GM18519 (cell line): ENCODE data around the gene TUBGCP6.

ENCODE experiments used
- ATAC-seq: cut with Tn5 transposase; IDR thresholded peaks from one replicate; pipeline ENCODE4 v1.9.1; 2021; ENCODE audit warnings: mild to moderate bottlenecking, moderate library complexity; ENCODE audit not compliant: unreplicated experiment, low FRiP score

Gene TUBGCP6

GRCh38 chr22:50233223-50233622 lies 11.6 kb downstream of the TUBGCP6 start:
- ATAC-seq = no peak

- ATAC-seq = no peak
Measured at GRCh38 chr22:50232481-50233151, 12.2 kb downstream of the TUBGCP6 start.

- ATAC-seq = no peak
Measured at GRCh38 chr22:50229370-50229769, 15.5 kb downstream of the TUBGCP6 start.

DNA sequence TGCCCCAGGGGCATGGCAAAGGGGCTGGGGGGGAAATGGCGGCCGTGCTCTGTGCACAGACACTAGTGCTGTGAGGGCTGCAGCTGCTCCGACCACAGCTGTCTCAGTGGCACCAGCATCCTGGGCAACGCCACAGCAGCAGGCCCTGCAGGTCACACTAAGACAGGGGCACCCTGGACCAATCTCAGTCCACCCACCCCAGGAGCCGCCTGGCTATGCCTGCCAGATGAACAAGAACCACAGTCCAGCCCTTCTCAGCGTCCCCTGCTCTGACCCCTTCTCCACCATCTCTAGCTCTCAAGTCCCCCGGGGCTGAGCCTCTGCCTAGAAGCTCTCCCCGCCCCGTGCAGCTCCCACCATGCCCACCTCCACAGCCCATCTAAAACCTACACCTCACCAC lies 16.5 kb downstream of the TUBGCP6 start:
- no peak for ATAC-seq

DNA sequence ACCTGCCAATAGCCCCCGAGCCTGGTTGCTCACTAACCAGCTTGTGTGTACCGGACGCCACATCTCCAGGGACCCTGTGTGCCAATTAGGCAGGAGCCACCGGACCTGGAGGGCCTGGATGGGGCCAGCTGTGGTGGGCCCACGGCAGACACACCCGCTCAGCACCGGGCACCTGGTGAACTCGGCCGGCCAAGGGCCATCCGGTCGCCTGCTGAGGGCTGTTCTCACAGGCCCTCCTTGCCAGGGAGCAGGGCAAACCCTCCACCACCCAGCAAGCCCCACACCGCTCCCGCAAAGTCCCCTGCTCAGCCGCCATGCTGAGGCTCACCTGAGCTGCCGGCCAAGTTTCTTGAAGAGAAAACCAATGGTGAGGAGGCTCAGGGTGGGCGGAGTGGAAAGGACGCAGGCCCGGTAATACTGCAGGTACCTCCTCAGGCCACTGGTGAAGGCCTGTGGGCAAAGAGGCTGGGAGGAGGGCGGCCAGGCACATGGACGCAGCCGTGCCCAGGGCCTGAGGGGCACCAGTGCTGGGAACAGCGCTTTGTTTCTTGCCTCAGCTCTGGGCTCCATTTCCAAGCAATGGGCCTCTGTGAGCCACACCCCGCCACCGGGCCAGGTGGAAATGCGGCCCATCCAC lies 17.1 kb downstream of the TUBGCP6 start:
- no peak for ATAC-seq

- ATAC-seq = no peak
Measured at GRCh38 chr22:50226875-50227165, 18.0 kb downstream of the TUBGCP6 start.

DNA sequence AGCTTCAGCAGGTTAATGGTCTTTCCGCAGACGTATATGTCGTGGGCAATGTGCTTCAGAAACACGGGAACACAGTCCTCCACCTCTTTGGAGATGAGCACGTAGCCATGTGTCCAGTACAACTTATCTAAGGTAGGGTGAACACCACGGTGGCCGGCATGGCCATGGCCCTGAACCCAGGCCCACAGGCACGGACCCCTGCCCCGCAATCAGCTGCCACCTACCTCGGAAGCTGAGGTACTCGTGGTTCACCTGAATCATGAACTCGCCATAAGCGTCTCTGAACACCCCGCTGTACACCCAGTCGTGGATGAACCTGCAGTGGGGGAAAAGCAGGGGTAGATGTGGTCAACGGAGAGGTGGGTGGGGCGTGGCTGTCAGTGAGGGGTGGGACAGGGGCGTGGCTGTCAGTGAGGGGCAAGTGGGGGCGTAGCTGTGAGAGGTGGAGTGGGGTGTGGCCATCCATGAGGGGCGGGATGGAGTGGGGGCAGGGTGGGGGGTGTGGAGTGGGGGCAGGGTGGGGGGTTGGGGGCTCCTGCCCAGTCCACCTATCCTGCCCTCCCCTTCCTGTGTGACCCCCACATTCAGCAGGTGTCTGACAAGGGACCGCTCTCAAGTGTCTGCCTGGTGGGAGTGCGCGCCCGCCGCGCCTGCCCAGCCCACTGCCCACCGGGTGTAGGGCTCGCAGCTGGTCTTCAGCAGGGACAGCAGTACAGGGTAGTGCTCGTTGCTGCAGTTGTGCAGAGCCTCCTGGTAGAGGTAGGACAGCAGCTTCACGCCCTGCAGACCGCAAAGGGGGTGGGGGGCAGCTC lies 18.6 kb downstream of the TUBGCP6 start:
- ATAC-seq = no peak

- ATAC-seq = no peak
Measured at GRCh38 chr22:50225200-50225969, 19.4 kb downstream of the TUBGCP6 start.

- ATAC-seq = no peak
Measured at GRCh38 chr22:50224071-50224470, 20.8 kb downstream of the TUBGCP6 start.

- no peak for ATAC-seq
Measured at GRCh38 chr22:50222508-50222907, 22.3 kb downstream of the TUBGCP6 start.

DNA sequence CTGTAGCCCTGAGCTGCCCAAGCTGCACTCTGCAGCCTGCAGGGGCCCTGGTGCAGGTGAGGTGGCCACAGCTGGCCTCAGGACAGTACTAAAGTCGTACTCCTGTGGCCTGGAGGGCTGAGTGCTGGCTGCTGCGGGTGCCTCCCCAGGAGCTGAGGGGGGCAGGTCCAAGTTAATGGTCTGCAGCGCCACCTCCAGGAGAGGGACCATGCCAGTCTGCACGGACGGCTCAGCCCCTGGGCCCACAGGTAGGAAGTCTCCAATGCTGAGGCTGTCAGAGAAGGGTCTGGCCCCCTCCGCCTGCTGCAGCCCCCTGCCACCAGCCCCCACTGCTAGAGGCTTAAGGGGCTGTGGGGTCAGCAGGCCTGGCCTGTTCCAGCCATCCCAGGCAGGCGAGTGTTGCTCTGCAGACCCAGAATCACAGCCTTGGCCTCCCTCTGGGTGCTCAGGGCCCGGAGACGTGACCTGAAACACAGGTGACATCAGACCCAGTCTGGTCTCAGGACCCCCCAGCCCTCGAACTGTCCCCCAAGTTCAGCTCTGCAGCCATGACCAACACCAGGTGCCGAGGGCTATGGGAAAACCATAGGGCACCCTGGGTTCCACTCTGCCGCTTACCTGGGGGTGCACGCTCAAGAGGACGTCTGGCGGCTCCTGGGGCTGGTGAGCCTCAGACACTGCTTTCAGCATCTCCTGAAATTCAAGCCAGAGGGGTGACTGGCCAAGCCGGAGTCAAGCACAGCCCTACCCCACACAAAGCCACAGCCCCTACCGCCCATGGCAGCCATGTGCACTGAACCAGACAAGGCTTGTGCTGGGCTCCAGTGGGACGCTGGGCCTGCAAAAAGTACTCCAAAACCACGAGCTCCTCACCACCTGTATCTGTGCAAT lies 23.2 kb downstream of the TUBGCP6 start:
- ATAC-seq = no peak

- no peak for ATAC-seq
Measured at GRCh38 chr22:50220603-50221409, 24.0 kb downstream of the TUBGCP6 start.

DNA sequence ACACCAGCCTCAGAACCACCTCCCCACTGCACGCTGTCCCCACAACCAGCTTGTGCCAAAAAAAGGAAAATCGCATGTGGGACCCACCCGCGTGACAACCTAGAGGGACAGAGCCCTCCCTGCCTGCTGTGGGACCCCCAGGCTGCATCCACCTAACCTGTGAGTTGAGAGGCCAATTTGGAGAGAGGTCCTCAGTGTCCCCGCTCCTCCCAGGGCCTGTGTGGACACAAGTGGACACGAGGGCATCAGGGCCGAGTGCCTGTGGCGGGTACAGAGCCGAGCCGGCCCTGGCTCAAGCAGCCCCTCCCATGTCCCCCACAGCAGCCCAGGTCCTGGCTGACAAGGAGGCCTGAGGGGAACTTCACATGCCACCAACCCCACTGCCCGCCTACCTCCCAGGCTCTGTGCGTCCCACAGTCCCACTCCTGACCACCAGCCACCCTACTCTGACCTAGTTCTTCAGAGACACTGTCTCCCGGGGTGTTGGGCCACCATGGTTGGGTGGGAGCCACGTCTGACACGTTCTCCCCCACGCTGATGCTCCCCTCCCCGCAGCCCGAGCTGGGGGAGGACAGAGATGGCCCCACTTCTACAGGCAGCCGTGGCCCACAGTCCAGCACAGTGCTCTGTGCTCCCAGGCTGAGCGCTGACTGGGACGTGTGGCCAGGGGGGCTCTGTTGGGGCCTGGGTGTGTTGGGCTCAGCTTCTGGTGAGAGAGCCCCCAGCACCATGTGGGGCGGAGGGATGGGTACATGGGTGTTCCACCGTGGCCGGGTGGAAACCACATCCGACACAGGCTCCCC lies 24.8 kb downstream of the TUBGCP6 start:
- ATAC-seq = no peak

DNA sequence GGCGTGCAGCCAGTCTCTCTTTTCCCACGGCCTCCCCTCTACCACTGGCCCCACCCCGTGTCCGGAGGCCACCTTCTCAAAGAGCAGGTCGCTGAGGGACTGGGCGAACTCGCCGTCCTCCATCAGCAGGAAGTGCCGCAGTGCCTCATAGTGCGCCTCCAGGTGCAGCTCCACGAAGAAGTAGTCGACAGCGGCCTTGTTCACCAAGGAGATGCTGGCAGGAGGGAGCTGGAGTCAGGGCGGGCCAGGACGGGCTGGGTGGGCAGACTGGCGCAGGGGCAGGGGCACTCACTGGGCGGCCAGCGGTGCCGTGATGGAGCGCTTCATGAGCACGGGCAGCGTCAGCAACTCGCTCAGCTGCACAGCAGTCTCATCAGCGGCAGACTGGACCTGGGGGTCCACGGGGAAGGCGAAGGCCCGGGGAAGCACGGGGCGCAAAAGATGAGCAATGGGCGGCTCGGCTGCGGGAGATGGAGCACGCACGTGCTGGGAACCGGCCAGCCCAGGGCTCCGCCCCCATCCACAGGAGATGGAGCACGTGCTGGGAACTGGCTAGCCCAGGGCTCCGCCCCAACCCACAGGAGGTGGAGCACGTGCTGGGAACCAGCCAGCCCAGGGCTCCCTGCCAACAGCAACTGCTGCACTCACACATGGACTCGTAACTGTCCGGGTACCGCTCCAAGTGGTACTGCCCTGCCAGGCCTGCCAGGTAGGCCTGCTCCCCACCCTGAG lies 25.7 kb downstream of the TUBGCP6 start:
- no peak for ATAC-seq

DNA sequence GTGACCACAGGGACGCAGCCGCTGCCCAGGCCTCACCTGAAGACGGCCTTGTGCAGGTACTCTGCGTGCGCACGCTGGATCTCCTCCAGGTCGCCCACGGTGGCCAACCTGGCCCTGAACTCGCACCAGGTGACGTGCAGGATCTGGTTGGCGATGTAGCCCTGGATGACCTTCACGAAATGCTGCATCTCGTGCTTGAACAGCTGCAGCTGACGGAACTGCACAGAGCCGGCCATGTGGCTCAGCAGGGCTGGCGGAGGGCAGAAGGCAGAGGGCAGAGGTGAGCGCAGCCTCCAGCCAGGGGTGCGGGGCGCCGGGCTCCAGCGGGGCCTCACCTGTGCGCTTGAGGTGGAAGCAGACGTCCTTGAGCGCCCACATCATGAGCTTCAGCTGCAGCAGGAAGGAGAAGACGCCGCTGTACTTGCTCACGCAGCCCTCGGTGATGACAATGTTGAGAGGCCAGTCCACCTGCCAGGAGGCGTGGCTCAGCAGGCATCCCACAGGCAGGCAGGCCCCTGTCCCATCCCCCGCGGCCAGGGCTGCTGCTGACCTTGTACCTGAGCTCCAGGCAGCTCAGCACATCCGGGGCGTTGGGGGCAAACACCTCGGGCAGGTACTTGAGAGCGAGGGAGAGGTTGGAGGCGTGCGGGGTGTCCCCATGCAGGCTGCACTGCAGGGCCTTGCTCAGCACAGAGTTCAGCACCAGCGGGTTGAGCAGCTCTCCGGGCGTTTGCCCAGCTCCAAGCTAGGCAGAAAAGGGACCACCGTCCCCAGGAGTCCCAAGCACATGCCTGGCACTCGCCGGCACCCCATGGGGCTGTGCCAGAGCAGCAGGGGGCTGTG lies 26.4 kb downstream of the TUBGCP6 start:
- ATAC-seq = no peak

GRCh38 chr22:50217543-50218152 lies 27.2 kb downstream of the TUBGCP6 start:
- ATAC-seq = no peak
